ENCODE data around the gene TSPAN14. TPM values are rescaled to one million over a fixed set of nuclear protein-coding genes. Genes with fewer than 3 reads are reported as not detected.

The TSPAN14 gene
- total RNA-seq, 1 donor from 2014 or later, result 169 TPM

- Histone ChIP-seq H3K4me3 (no peak overlapping the region), H3K36me3 (peaks cover 3% of the 10 kb centered on the region), H3K9me3 (no peaks in the 10 kb centered on the region), H3K4me1 (peaks cover 98% of the 10 kb centered on the region), H3K27me3 (ENCODE audit: low read depth) (no peaks in the 10 kb centered on the region), H3K27ac (peak overlapping the region; percentile 83)
- ATAC-seq, result peak; percentile 4 to 6
- intact Hi-C loops (cut with DNase I), result no loop called here
- TF ChIP-seq CTCF (IDR thresholded peaks at IDR 0.05), result no peak
- peak; percentile 67 for DNase-seq
These were observed 43.3 kb downstream of the TSPAN14 start for GRCh38 chr10:80497187-80498077.

DNA sequence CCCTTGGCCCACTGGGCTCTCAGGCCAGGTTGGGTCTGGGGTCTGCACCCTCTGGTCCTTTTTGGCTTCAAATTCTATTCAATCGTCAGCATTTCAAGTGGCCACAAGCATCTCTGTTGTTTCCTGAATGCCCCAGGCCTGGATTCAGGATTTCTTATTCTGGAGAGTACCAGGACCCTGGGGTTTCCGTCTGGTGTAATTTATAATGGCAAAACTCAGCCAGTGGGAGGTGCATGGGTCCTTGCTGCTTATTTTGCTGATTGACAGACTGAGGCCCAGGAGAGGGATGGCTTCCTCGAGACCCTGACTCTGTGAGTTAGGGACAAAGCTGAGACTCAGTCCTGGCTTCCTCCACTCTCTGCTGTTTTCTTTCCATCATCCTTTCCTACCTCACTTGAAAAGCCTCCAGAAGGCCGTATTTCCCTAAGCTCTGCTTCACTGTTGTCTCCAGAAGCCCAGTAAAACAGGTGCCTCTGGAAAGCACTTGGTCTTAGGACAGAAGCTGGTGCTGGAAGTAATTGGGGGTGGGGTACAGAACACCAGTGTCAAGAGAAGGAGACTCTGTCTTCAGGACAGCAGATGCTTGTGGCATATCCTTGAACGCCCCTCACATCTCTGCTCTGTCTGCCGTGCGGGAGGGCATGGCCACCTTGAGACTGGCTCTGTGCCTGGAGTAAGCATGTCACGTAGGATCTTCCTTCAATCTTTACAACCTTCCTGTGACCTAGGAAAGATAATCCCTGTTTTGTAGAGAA is 44.1 kb downstream of the TSPAN14 start:
- H3K27ac ChIP-seq, result peak overlapping the region; percentile 83
- intact Hi-C loops (cut with DNase I), result no loop called here
- no peak for TF ChIP-seq CTCF (IDR thresholded peaks at IDR 0.05)
- H3K36me3 ChIP-seq, result no peaks in the 10 kb centered on the region
- ATAC-seq (peak; percentile 0 to 9), DNase-seq (no peak)
- no peaks in the 10 kb centered on the region for H3K27me3 ChIP-seq (ENCODE audit: low read depth)
- peaks cover 98% of the 10 kb centered on the region for H3K4me1 ChIP-seq
- no peaks in the 10 kb centered on the region for H3K9me3 ChIP-seq
- H3K4me3 ChIP-seq, result no peak overlapping the region

- ATAC-seq, result peak; percentile 91 to 93
- Histone ChIP-seq H3K4me1 (peaks cover 98% of the 10 kb centered on the region), H3K27ac (peak overlapping the region; percentile 83), H3K27me3 (ENCODE audit: low read depth) (no peaks in the 10 kb centered on the region), H3K9me3 (no peaks in the 10 kb centered on the region), H3K4me3 (no peak overlapping the region), H3K36me3 (no peaks in the 10 kb centered on the region)
- peak; percentile 94 for DNase-seq
- no peak for TF ChIP-seq CTCF (IDR thresholded peaks at IDR 0.05)
- intact Hi-C loops (cut with DNase I), result no loop called here
These were observed 45.0 kb downstream of the TSPAN14 start for GRCh38 chr10:80498833-80499741.

DNA sequence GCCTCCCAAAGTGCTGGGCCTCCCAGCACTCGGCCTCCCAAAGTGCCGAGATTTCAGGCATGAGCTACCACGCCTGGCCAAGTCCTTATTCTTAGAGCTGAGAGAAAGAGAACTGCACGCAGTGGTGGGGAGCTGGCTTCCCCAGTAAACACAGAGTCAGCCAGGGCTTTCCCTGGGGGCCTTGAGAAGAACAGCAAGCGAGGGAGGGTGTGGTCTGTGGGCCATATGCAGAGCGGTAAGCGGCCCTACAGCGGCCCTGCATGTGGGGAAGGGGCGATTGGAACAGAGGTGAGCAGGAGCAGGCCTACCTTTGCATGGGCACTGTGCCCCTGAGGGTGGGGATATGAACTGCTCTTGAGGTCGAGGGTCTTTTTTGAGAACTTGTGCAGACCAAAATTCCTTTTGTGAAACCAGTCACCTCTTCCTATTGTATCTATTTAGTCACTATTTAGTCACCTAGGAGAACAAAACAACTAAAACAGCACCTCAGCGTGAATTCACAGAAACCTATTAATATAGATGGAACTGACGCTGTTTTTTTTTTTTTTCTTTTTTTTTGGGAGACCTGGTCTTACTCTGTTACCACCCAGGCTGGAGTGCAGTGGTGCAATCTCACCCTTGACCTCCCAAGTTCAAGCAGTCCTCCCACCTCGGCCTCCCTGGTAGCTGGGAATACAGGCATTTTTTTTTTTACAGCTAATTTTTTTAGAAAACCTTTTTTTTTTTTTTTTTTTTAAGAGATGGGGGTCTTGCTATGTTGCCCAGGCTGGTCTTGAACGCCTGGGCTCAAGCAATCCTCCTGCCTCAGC is 46.7 kb downstream of the TSPAN14 start:
- TF ChIP-seq CTCF (IDR thresholded peaks at IDR 0.05), result no peak
- intact Hi-C loops (cut with DNase I), result loop anchor here (10.0 kb wide), 1 partner anchor 56 kb away; no protein-coding TSS in a partner anchor
- peaks cover 8% of the 10 kb centered on the region for H3K36me3 ChIP-seq
- H3K27me3 ChIP-seq (ENCODE audit: low read depth), result no peaks in the 10 kb centered on the region
- no peak for DNase-seq
- no peak overlapping the region for H3K4me3 ChIP-seq
- H3K4me1 ChIP-seq, result peaks cover 100% of the 10 kb centered on the region
- H3K27ac ChIP-seq, result peak overlapping the region; percentile 83
- no peaks in the 10 kb centered on the region for H3K9me3 ChIP-seq
- ATAC-seq, result no peak

All from lower lobe of right lung (tissue), 2 donors.